ENCODE measurements around the gene PPP1R2B.
"Not testable (repeated sequence)": the region's sequence is repeated elsewhere in the genome, so short reads cannot be mapped to it uniquely, and the experiment has no call there.

PPP1R2B gene

DNA sequence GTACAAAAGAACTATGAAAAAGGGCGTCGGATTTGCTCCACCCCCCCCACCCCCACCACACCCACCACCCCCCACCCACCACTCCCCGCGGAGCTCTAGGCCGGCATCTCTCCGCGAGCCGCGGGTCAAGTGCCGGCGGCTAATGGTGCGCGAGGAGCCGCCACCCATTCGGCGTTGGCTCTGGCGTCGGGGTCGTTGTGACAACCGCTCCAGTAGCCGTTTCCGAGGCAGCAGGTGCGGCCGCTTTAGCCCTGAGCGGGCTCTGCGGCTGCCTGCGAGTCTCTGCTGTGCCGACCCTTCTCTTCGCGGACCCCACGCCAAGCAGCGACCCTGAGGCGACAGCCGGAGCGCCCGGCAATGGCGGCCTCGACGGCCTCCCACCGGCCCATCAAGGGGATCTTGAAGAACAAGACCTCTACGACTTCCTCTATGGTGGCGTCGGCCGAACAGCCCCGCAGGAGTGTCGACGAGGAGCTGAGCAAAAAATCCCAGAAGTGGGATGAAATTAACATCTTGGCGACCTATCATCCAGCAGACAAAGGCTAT, at the start of gene PPP1R2B:
Gene PPP1R2B (plus strand): TSS at position 90 of the 546 bp plus-strand sequence. CDS start 268 bp downstream, at position 358.
- DNase-seq, result no peak

DNA sequence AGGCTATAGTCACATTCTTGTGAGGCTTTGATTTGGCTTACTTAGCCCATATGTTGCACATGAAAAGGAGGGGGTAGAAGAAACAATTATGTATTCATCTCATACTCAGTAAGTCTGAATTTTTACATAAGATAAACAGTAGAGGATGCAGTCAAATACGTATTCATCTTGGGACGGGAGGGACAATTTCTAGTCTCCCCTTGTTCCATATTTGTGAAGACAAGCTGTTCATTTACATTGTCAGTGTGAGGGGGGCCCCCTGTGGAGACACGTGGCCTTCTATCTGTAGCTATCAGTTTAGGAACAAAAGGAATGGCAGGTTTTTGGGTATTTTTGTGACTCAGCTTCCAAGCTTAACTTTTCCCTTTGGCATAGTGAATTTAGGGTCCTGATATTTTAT, 49.2 kb upstream of the PPP1R2B start:
- DNase-seq, result no peak

DNA sequence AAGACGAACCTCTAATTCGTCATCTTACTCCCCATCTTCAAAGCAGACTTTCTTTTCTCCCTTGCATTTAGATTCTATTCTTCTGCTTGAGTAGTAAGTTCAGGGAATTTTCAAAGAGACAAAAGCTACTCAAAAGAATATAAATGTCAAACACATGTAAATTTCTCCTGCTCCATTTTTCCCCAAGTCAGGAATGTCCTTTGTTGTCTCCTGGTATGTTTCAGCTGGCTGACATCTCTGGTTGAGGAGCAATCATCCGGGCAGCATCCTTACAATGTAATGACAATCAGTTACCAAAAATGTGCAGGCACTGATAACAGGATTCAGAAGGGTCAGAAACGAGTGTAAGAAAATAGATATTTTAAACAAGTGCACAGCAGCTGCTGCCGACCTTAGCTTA, 47.6 kb upstream of the PPP1R2B start:
- DNase-seq, result no peak

DNA sequence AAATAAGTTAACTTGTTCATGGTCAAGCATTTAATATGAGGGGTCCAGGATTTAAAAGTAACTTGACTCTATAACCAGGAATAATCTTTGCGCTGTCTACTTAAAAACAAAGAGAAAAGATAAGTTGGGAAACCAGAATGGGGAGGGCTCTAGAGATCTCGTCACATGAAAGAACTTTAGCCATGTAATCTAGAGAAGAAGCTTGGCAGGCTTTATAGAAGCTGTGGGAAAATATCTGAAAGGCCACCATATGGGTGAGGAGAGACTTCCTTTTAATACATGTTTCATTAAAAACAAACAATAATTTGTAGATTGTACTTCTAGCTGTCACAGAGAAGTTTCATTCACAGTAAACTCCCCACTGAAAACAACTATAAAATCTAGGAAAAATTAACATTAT, 46.7 kb upstream of the PPP1R2B start:
- DNase-seq, result no peak

DNA sequence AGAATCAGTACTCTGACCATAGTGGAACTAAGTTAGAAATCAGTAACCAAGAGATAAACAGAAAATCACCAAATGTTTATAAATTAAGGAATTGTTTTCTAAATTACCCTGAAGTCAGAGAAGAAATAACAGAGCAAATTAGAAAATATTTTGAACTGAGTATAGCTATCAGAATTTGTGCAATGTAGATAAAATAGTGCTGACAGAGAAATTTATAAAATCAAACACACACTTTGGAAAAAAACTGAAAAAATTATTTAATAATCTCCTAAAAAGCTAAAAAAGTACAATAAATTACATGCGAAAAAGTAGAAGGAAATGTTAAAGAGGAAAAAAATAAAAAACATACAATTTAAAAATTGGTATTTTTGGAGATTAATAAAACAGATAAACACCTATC, 37.1 kb upstream of the PPP1R2B start:
- no peak for DNase-seq

DNA sequence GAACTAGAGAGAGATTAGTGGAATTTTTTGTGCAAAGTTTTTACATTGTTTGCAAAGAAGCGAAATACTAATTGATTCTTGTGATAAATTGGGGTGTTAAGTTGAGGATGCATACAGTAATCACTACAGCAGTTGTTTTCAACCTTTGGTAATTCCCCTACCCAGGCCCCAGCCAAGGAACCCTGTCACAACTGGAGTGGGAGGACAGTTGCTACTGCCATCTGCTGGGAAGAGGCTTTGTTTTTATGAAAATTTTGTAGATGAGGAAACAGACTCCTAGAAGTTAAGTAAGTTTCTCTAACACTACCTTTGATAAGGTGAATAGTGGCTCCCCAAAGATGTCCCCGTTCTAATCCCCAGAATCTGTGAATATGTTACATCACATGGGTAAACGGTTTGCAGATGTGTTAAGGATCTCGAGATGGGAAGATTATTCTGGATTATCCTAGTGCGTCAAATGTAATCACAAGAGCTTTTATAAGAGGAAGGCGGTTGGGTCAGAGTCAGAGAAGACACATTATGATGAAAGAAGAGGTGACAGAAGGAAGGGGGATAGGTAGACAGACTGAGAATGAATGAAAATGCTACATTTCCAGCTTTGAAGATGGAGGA, 34.0 kb upstream of the PPP1R2B start:
- DNase-seq, result no peak

DNA sequence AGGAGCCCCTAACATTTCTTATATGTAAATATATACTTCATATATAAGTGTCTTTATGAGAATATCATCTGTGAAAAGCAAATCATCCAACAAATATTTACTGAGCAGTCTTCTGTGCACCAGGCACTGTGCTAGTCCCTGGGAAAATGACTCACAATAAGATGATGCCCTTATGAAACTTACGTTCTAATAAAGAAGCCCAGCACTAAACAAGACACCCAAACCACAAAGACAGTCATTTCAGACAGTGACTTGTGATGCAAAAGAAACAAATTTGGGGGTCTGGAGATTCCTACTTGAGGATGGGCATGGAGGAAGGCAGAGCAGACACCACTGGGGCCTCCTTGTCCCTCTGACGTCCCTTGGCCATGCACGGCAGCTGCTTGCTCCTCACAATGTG, 30.6 kb upstream of the PPP1R2B start:
- no peak for DNase-seq

DNA sequence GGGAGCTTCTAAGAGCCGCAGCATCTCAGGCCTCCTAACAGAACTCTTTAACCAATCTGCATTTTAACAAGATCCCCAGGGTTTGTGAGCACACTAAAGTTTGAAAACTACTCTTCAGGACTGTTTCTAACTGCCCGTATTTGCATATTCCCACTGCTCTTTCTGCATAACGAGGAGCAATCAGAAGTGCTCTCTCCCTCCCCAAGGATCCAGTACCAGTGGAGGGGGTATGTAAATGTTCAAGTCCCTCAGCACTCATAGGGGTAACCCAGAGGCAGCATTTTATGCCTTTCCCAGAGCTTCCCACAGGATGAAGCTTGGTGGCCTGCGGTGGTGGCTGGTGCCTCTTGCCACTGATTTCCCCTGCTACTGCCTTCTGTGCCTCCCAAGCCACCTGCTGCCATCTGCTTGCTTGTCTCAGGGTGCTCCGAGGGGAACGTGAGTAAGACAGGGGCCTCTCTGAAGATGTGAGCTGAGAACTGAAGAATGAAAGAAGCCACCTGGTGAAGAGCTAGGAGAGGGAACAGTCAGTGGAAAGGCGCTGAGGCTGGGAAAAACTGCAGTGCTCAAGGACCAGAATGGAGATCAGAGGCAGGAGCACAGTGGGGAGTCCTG, 30.0 kb upstream of the PPP1R2B start:
- no peak for DNase-seq

DNA sequence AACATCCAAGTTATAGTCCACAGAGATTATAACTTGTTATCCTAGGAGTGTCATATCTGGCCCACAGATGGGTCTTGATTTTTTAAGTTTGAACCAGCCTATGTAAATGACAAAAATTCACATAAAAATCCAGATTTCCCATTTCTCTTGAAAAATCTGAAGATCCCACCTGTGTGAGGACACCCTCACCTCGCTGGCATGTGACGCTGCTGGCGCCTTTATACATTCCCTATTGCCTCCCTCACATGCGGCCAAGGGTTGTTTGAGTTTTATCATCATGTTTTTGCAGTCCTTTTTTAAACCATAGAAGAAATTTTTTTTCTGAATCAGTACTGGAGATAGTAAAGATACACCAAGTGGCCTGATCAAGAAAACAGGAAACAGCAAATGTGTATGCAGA, 25.9 kb upstream of the PPP1R2B start:
- DNase-seq, result no peak

DNA sequence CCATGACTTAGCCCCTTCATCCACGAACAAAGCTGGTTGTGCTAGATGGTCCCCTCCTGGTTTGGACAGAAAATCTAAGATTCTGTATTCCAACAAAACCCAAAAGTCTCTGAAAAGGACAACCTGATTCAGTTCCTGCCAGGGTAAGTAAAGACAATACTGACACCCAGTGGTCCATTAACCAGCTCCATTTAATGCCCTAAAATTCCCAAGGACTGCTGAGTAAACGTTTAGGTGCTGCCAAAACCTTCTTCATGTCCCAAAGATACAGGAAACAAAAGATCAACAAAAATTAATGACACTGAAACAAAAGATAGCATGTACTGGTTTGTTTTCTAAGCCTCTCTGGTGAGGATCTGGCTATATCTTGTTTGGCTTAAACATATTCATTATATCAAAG, 25.3 kb upstream of the PPP1R2B start:
- no peak for DNase-seq

DNA sequence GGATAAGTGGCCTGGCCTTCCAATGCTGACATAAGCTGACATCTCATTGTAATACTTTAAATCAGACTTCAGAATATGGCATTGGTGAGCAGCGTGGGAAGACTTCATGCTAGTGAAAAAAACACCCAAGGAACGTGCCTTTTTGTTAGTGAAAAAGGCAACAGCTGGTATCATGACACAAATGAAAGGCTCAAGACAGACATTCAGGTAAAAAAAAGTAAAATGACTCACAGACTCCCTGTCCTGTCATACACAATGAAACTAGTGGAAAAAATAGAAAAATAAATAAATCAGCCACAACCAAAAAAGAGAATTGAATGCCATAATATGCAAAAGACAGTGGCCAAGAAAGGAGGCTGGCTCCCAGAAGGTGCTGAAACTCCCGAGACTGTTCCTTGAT, 24.4 kb upstream of the PPP1R2B start:
- DNase-seq, result no peak

DNA sequence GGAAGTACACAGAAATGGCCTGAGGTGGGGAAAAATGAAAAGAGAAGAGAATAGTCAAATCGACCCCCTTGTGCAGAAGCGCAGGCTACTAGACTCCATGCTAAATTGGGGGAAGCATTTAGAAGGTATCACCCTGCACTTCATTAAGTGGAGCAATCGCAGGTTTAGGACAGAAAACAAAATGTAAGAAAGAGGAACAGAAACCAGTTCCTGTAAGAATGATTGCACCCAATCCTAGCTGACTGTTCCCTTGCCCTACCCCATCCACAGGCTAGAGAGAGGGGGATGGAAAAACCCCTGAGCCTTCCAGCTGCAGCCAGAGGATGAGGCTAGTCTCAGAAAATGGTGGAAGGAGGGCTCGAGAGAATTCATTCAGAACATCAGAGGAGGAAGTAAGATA, 23.9 kb upstream of the PPP1R2B start:
- DNase-seq, result no peak

DNA sequence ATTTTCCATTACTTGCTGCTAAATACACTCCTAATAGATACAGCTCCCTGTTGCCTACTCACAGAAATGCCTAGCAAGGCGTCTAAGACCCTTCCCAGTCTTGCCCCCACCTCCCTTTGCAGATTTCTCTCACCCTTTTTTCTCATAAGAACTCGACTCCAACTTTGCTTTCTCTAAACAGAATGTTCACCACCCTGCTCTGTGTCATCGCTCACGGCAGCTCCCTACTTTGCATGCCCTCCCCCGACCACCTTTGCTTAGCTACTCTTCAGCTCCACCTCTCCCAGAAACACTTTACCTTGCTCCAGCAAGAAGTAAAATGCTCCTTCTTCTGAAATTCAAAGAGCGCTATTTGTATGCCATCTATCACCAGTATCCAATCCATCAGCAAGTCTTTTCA, 15.2 kb upstream of the PPP1R2B start:
- DNase-seq, result no peak

DNA sequence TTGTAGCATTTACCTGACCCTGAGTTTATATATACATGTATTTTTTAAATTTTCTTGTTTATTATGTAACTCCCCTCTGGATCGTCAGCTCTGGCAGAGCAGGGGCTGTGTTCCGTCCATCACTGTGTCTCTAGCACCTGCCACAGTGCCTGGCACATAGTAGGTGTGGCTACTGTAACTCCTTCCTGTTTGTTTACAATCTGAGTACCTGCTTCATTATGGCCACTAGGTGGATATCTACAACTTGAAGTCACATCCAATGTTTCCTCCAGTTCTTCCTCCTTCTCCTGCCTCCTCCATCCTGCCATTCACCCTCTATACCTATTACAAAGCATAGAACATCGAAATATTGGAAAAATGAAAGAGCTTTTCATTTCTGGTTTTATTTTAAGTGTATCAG, 14.2 kb upstream of the PPP1R2B start:
- no peak for DNase-seq

DNA sequence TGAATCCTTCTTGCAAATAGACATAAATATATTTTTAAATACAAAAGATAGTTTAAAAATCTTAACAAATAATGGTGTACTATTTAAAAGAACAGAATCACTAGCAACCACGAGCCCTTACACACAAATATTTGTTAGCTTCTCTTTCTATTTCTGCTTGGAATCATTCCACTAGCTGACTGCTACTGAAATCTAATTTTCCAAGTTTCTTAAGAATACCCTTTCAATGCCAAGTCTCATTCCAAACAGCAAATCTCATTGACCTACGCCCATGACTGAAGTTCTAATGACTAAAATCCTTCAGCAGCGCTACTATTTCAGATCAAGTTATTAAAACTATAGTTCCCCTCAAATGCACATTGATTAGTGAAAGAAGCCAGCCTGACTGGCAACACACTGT, 13.2 kb upstream of the PPP1R2B start:
- no peak for DNase-seq

DNA sequence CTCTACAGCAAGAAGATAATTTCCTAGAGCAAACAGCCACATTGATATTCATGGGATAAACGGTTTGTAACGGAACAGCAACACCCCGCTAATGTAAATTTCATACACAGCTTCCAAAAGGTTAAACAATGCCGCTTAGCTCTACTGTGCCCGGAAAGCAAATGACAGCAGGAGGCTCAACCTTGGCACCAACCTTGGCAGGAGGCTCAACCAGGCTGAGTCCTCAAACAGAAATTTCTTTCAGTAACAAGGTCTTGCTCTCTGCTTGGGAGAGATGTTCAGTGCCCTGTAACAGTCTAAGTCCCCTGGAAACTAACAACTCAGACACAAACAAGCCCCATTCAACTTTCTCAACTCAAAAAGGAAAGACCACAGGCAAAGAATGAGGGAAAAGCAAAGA, 11.1 kb upstream of the PPP1R2B start:
- DNase-seq, result no peak

DNA sequence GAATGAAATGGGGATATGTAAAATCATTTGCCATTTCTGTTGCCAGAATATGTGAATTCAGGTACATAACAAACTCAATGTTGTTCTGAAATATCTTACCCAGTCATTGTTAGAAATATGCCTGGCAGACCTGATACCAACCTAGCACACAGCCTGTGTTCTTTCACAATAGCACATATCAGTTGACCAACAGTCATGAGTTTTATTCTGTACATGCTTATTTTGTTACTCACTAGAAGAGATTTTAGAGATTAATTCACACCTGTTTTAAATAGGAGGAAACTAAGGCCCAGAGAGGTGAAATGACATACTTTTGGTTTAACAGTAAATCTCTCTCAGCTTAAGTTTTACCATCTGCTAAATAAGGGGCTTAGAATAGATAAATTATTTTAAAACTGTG, 8.4 kb upstream of the PPP1R2B start:
- DNase-seq, result no peak

DNA sequence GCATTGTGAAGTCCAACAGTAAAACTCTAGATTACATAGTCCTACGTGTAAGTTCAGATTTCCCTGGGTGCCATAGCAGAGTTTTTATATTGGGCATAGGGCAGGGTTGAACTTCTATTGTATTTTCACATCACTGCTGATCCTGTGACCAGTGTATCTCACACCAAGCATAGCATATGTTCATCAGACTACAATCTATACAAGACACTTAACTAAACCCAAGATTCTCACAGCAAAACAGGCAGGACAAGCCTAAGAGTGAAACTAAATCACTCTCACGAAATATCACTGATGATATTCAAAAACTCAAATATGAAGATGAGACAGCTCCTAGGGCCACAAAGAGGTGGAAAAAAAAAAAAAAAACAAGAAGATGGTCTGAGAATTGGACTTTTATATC, 3.2 kb upstream of the PPP1R2B start:
- no peak for DNase-seq

DNA sequence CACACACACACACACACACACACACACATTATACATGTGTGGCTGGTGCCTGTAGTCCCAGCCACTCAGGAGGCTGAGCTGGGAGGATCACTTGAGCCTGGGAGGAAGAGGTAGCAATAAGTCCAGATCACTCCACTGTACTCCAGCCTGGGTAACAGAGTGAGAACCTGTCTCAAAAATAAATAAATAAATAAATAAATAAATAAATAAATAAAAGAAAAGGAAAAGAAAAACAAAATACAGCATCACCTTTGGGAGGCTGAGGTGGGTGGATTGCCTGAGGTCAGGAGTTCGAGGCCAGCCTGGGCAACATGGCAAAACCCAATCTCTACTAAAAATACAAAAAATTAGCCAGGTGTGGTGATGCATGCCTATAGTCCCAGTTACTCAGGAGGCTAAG, 1.6 kb upstream of the PPP1R2B start:
- not testable (repeated sequence) for DNase-seq

DNA sequence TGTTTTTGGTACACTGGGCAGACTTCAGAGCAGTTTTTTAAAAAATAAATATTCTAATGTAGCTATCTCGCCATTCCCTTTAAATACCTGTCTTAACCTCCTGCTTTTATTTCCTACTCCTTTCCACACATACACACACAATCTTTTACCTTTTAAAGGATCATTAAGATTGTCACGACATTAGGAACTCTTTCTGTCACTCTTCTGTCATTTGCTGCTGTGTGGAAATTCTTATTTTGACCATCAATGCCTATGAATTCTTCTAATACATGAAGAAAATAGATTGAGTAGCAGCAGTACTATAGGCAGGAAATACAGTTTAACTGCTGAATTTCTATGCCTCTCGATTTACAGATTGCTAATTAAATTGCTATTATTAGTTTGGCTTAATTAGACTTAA, 1.8 kb downstream of the PPP1R2B start:
- DNase-seq, result no peak

DNA sequence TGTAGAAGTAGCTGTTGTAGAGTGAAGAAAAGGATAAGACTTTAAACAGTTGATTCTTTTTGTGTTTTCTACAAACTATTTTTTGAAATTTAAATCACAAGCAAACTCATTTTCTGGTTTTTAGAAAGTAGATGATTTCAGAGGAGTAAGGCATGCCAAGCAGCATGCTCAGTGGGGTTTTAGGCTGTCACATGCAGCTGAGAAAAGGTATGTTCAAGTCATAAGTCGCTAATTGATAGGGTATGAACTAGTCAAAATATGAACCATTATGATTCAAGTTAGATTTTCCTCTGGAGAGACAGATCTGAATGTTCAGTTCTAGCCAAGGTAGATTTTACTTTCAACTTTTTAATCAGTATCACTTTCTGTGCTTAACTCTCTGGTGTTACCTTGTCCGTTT, 3.0 kb downstream of the PPP1R2B start:
- DNase-seq, result not testable (repeated sequence)

DNA sequence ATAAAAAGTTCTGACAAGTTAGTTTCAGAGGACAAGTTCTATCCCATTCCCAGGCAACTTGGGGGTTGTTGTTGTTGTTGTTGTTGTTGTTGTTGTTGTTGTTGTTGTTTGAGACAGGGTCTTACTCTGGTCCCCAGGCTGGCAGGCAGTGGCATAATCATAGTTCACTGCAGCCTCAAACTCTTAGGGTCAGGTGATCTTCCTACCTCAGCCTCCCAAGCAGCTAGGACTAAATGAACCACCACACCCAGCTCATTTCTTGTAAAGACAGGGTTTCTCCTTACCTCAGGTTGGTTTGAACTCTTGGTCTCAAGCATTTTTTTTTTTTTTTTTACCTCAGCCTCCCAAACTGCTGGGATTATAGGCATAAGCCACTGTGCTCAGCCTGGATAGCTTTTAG, 15.3 kb downstream of the PPP1R2B start:
- DNase-seq, result no peak

DNA sequence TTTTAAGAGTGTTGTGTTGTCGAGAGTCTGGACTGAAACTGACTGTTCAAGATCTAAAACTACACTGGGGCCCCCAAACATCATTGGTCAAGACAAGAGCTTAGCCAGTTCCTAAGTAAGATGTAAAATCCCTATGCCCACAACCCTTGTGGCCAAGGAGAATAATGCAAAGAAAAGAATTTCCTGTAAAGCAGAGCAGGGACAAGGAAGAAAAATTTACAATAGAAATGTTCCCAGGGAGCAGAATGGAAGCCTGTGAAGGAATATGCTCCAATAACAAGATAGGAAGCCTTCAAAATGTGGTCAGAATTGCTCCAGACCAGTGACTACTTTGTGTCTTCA, 20.4 kb downstream of the PPP1R2B start:
- no peak for DNase-seq

DNA sequence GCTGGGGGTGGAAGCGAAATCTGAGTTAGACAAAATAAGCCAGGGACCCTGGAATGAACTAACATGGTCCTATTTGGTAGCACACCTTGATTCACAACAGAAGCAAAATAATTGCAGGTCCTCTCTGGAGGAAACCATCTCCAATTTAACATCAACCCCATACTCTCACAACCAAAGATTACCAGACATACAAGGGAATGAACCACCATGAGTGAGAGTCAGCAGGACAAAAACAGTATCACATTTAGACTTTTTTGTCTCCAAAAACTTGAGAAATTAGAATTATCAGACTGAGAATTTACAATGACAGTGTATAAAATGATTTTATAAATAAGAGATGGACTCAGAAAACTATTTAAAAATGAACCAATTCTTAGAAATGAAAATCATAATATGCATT, 21.1 kb downstream of the PPP1R2B start:
- no peak for DNase-seq

DNA sequence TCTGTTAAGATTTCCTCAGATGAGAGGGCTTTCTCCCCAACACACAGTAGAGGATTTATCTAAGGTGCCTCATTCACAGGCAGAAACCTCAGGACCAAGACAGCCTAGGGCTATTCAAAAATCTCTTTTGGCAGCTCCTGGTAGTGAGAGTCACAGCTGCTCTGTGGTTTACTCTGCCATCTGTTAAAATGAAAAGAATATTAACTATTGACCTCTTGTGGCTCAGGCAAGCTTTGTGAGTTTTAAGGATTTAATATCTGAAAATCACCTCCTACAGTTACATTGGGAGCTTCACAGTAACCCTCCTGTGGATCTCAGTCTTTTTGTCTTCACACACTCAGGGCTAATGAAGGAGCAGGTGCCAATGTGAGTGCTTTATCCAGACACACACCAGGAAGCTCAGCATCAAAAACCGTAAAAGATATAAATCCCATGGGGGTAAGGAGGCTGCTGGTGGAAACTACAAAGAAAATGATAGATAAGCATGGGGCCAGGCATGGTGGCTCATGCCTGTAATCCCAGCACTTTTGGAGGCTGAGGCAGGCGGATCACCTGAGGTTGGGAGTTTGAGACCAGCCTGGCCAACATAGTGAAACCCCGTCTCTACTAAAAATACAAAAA, 29.7 kb downstream of the PPP1R2B start:
- peak; percentile 56 for DNase-seq
